HG03039 (cell line): ENCODE measurements around the gene PSME3IP1.

ENCODE experiments used
- ATAC-seq: cut with Tn5 transposase; IDR thresholded peaks from one replicate; pipeline ENCODE4 v1.9.1; 2021; ENCODE audit warnings: mild to moderate bottlenecking, moderate library complexity; ENCODE audit not compliant: unreplicated experiment

PSME3IP1 gene

GRCh38 chr16:57145046-57146021 is 40.5 kb downstream of the PSME3IP1 start:
- ATAC-seq: no peak

- ATAC-seq: no peak
These were observed 41.8 kb downstream of the PSME3IP1 start for GRCh38 chr16:57144027-57144426.

GRCh38 chr16:57143149-57143921 is 42.5 kb downstream of the PSME3IP1 start:
- no peak for ATAC-seq

- ATAC-seq: no peak
These were observed 43.8 kb downstream of the PSME3IP1 start for GRCh38 chr16:57141822-57142631.

- ATAC-seq: no peak
These were observed 44.7 kb downstream of the PSME3IP1 start for GRCh38 chr16:57140931-57141668.

- no peak for ATAC-seq
These were observed 47.4 kb downstream of the PSME3IP1 start for GRCh38 chr16:57138281-57138935.

- ATAC-seq: no peak
These were observed 48.1 kb downstream of the PSME3IP1 start for GRCh38 chr16:57137566-57138273.

GRCh38 chr16:57137043-57137442 is 48.8 kb downstream of the PSME3IP1 start:
- ATAC-seq: no peak

GRCh38 chr16:57134982-57135381 is 50.9 kb downstream of the PSME3IP1 start:
- no peak for ATAC-seq

GRCh38 chr16:57133886-57134285 is 52.0 kb downstream of the PSME3IP1 start:
- no peak for ATAC-seq

- no peak for ATAC-seq
These were observed 52.8 kb downstream of the PSME3IP1 start for GRCh38 chr16:57133031-57133430.

- no peak for ATAC-seq
These were observed 53.4 kb downstream of the PSME3IP1 start for GRCh38 chr16:57132470-57132869.

GRCh38 chr16:57131351-57131970 is 54.4 kb downstream of the PSME3IP1 start:
- no peak for ATAC-seq

GRCh38 chr16:57130950-57131321 is 54.9 kb downstream of the PSME3IP1 start:
- ATAC-seq: no peak

GRCh38 chr16:57128771-57129389 is 57.0 kb downstream of the PSME3IP1 start:
- ATAC-seq: no peak

GRCh38 chr16:57127836-57128235 is 58.0 kb downstream of the PSME3IP1 start:
- no peak for ATAC-seq

- ATAC-seq: no peak
These were observed 58.6 kb downstream of the PSME3IP1 start for GRCh38 chr16:57127037-57127763.

- ATAC-seq: no peak
These were observed 59.4 kb downstream of the PSME3IP1 start for GRCh38 chr16:57126411-57126810.
